NCI-H345 treated with DMSO at 0.1 percent for 48 hours (cell line): Measurements from ENCODE around the gene EFCAB3.
"Not testable (repeated sequence)": the region's sequence is repeated elsewhere in the genome, so short reads cannot be mapped to it uniquely, and the experiment has no call there.

ENCODE experiments used
- DNase-seq: peaks from one replicate; lab custom pipeline; 2025; ENCODE audit not compliant: unreplicated experiment; lab: John Stamatoyannopoulos, UW

Gene EFCAB3

DNA sequence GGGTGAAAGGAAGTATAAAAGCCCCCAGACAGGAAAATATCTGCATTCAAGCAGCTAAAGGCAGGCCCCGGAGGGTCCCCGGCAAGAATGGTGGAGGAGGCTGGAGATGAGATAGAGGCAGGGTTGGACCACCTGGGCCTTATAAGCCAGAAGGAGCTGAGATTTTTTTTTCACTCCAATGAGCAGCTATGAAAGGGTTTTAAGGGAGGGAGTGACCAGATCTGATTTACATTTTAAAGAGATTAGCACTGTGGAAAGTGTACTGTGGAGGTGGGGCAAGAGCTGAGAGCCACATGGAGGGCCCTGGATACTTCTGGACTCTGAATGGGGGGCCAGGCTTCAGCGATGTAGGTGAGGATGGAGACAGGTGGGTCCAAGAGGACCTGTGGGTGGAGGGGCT, 84.1 kb downstream of the EFCAB3 start:
- not testable (repeated sequence) for DNase-seq

DNA sequence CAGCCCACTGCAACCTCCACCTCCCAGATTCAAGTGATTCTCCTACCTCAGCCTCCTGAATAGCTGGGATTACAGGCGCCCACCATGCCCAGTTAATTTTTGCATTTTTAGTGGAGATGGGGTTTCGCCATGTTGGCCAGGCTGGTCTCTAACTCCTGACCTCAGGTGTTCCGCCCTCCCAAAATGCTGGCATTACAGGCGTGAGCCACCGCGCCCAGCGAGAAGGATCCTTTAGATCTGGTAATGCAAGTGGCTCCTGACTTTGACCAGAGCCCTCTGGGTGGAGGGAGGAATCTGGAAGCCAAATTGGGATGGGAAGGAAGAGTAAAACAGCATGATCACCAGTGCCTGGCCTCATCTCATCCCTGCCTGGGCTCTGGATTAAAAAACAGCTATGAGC, 84.9 kb downstream of the EFCAB3 start:
- not testable (repeated sequence) for DNase-seq
